ENCODE data around the gene PDX1.

Gene PDX1

GRCh38 chr13:27919934-27920676, at the start of gene PDX1:
Gene PDX1, plus strand, starts transcription at chr13:27920000. Its CDS starts 139 bp downstream, at chr13:27920139.
- no peak for DNase-seq

- DNase-seq = no peak
Observed at GRCh38 chr13:27878274-27878673, 41.5 kb upstream of the PDX1 start.

- no peak for DNase-seq
Observed at GRCh38 chr13:27889471-27889870, 30.3 kb upstream of the PDX1 start.

DNA sequence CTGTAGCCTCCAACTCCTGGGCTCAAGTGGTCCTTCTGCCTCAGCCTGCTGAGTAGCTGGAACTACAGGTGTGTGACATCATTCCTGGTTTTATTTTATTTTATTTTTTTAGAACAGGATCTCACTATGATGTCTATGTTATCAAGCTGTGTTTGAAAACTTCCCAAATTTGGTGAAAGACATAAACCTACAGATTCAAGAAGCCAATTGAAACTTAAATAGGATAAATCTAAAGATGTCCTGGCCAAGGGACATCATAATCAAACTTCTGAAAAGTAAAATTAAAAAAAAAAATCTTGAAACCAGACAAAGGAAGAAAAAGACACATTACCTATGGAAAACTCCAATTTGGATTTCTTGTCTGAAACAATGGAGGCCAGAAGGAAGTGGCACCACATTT, 23.1 kb upstream of the PDX1 start:
- DNase-seq = no peak

- no peak for DNase-seq
Observed at GRCh38 chr13:27904719-27905118, 15.1 kb upstream of the PDX1 start.

DNA sequence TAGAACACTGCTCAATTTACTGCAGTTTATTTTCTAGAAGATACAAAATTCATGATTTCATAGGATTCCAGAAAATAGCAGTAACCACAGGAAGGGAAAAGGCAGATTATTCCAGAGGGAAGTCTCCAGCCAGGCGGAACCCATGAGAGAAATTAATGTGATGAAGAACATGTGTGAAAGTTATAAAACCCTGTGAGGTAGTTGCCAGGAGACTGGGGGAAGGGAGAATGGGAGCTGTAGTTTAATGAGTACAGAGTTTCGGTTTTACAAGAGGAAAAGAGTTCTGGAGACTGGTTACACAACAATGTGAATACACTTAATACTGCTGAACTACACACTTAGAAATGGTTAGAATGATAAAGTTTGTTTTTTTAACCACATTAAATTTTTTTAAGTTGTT, 14.2 kb upstream of the PDX1 start:
- DNase-seq = no peak

- DNase-seq = no peak
Observed at GRCh38 chr13:27907121-27907787, 12.5 kb upstream of the PDX1 start.

GRCh38 chr13:27909378-27909777, 10.4 kb upstream of the PDX1 start:
- DNase-seq = no peak

DNA sequence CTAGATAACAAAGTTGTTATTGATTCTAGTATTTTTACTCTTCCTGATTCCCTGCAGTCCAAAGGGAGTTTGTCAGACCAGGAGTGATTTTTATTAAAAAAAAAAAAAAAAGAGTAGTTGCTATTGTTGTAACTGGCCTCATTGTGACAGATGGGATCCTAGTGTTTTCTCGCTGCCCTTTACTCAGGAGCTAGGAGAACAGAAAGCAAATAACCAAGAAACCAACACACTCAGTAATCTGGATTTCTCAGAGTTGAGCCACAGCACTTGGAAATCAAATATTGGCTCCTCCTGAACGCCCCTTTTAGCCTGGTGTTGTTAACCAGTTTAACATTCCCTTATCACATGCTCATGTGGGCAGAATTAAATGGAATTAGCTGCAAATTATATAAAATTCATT, 8.3 kb upstream of the PDX1 start:
- no peak for DNase-seq

DNA sequence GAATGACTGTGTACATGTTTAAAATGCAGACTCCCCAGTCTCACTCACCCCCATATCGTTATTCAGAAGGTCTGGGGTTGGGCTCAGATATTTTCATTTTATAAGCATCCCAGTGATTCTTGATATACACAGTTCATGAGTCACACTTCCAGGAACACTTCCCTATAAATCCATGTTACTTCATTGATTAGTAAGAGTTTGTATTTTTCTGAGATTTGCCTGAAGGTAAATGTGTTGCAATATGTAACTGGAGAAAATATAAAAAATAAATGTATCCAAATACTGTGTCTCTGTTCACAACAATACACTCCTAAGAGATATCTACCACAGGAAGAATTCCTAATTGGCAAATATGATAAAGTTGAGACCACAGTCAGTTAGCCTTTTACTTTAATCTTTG, 6.6 kb upstream of the PDX1 start:
- no peak for DNase-seq

DNA sequence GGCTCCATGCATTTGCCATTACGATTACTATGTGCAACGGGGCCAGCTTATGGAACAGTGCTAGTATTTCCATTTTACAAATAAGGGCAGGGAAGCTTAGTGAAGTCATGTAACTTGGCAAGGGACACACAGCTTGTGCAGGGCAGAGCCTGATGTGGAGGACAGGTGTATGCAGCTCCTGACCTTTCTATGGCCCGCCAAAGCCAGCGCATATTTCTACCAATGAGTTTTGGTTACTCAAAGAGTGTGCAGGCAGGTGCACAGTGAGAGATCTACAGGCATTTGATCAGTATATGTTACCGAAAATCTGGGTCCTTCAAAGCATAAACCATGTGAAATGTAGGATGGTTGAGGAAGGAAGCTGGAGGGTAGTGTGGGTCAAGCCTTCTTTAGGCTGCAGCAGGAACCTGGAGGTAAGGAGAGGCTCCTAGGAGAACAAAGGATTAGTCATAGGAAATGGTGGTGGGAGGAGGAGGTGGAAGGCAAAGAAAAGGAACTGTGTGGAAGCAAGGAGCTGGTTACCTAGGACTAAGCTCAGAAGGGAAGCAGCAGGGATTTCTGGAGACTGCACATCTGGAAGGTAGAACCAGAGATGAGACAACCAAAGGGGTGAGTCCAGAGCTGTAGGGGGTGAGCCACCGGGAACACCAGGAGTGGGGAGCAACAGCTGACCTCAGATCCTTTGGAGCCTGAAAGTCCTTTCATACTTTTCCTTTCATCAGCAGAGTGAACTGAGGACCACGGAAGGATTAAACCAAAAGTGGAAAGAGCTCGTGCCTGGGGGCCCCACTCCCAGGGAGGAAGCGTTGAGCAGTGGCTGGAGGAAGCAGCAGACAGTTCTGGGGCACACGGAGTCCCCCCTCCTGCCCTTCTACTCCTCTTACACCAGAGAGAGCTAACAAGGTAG, 4.2 kb upstream of the PDX1 start:
- DNase-seq = no peak

DNA sequence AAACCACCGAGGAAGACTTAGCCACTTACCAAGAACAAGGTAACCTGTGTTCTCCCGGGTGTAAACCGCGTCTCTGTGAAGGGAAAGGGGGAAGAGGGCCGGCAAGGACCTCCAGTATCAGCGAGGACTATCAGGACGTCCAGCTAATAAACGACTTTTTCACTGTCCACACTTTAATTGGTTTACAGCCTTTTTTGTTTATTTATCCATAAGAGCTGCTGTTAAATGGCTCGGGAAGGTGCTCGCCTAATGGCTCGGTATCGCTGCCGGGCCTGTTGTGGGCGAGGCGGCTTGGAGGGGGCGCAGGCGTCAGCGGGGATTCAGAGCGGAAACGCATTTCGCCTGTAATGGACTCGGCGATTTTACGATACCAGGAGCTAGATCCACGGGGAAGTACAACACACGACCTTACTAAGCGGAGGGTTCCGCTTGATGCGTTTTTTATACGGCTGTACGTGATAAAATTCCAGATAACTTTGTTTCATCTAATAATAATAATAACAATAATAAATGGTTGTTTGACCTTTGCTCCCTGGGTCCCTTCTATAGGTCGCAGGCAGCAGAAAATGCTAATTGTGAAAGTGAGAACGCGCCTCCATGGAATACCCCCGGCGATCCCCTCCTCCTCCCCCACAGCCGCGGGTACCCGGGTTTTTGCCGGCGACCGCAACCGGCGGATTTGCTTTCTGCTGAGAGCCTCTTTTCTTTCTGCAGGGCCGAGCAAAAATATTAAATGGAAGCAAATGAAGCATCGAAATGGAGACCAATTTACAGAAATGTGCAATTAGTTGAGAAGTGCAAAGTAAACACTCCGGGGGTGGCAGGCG, 2.5 kb upstream of the PDX1 start:
- DNase-seq = no peak

DNA sequence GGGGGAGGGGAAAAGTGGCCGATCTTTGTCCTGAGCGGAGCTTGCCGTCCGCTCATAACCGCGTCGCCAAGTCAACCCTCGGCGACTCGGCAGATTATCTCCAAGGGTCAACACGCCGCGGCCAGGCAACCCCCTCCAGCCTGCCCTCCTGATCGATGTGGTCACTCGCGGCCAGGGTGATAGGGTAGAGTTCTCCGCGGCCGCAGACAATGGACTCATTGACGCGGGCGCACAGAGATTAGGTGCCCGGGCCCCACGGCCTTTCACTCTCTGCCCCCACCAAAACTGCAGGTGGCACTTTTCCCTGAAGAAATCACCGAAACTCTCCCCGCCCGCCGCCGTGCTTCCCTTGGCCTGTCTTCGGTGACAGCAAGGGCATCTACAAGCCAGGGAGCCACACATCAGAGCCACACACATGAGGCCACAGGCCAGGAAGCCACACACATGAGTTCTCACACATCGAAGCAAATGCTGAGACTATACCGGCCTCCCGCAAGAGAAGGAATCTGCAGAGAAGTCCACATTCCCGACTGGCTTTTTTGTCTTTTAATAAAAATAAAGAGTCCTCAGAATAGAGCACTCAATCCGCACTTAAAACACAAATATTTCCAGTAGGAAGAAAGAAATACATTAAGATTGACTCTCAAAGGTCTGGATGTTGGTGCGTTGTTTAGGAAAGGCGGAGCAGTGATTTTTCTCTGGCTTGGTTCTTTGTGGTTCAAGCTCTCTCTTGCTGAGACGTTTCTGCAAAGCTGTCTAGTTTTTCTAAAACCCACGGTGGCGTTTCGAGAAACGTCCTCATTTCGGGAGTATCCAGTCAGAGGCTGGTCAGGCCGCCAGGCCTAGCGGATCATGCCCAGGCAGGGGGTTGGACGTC, 1.5 kb upstream of the PDX1 start:
- no peak for DNase-seq

GRCh38 chr13:27918918-27919658, 712 bp upstream of the PDX1 start:
- no peak for DNase-seq

- peak; percentile 69 for DNase-seq
Observed at GRCh38 chr13:27919659-27919933, 204 bp upstream of the PDX1 start.

GRCh38 chr13:27920677-27921420, 1.0 kb downstream of the PDX1 start:
- DNase-seq = peak; percentile 8

GRCh38 chr13:27921421-27921960, 1.7 kb downstream of the PDX1 start:
- DNase-seq = no peak

DNA sequence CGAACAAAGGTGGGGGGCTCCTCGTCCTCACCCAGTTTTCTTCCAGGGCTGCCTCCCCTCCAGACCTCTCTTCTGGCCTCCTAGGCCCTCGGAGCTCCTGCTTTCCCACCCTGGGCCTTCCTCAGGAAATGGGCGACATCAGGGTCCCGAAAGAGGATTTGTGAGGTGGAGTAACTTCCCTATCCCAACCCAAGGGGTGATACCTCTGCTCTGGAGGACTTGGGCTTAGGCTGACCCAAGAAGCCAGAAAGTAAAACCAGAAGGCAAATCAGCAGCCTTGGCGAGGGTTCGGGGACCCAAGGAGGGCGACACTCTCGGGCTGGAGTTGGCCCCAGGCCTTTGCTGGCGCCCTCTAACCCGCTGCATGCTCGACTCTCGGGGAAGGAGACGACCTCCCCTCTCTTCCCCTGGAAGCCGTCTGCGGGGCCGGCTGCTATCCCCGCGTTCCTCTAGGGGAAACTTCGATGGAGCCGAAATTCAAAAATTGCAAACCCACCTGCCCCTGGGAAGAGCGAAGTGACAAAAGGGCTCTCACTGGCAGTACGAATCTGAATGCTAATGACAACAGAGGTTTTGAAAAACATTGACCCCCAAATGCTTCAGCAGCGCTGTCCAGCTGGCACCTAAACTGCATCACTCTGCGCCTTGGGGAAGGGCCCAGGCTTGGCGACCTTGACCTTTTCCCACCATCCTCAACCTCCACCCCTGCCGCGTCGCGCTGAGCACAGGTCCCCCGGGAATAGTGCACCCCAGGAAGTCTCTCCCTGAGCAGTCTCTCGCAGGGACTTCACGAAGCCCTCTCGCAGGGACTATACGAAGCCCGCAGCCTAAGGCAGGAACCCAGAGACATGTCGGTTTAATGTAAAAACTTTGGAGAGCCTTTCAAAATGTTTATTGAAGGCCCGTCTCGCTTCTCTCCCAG, 2.4 kb downstream of the PDX1 start:
- DNase-seq = no peak

All from NCI-H1105 (cell line).